Fibroblast of peridontal ligament (primary cell): Measurements from ENCODE around the gene RTN4IP1.
"Not testable (repeated sequence)": the region's sequence is repeated elsewhere in the genome, so short reads cannot be mapped to it uniquely, and the experiment has no call there.

Experiments used
- DNase-seq: peaks from one replicate; pipeline ENCODE4 v3.0.0-alpha.2; 2010; ENCODE audit errors: extremely low read depth

RTN4IP1 gene

GRCh38 chr6:106581468-106581867 is 47.8 kb downstream of the RTN4IP1 start:
- DNase-seq, result no peak

DNA sequence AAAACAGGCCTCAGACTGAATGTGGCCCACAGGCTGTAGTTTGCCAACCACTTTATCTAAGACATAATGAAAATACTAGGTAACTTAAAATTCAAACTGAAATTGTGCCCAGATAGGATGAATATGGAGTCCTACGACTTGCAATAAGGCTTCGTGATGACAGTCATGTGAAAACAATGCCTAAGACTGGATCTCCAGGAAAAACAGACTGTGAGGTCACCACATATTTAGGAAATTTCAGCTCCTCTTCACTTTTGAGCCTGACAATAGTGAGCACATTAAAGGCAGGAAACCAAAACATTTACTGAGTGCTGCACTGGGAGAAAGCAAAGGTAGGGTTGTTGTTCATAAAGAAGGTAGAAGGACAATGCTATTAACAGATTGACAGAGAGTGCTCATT is 50.0 kb downstream of the RTN4IP1 start:
- no peak for DNase-seq

GRCh38 chr6:106574741-106575458 is 54.4 kb downstream of the RTN4IP1 start:
- DNase-seq, result peak; percentile 70

DNA sequence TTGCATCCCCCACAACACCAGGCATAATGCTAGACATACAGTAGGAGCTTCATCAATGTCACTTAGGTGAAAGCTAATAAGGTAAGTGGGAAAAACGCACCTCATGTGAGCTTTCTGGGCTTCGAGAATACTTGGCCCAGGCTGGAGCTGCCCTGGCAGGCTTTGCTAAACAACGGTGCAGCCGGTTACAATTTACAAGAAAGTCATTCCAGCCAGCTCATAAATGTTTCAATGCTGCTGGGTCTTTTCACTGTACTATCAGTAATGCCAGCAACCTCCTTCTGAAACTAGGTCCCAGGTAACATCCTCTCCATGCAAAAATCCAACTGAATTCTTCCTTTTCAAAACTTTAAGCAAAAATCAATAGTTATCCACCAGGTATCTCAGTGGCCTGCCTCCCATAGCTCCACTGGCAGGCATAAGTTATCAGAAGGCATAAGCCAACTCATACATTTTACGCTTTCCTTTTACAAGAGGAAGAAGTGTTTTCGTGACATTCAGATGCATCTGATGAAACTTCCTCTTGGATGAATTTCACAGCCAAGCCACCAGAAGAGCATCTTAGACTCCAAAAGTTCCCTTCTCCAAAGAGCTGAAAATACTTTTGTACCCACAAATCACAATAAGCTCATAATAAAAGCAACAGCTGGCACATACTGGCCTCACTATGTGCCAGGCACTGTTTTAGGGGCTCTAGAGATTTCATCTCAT is 56.3 kb downstream of the RTN4IP1 start:
- peak; percentile 13 for DNase-seq

GRCh38 chr6:106572436-106572835 is 56.9 kb downstream of the RTN4IP1 start:
- no peak for DNase-seq

- peak; percentile 20 for DNase-seq
Measured at GRCh38 chr6:106569428-106569827, 59.9 kb downstream of the RTN4IP1 start.

GRCh38 chr6:106568530-106568929 is 60.8 kb downstream of the RTN4IP1 start:
- DNase-seq, result peak; percentile 50

DNA sequence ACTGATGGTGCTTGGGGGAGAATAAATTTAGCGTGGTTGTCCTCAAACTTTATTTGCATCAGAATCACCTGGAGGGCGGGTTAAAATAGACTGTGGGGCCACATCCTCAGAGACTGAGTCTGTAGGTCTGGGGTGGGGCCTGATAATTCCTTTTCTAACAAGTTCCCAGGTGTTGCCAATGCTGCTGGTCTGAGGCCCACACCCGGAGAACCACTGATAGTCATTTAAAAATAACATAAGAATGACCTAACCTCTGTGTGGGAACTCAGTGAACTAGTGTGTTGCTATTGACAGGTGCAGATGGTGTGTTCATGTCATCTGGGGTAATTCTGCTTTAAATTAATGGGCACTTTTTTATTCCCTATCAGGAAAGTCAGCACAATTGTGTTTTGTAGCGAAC is 64.8 kb downstream of the RTN4IP1 start:
- no peak for DNase-seq

- no peak for DNase-seq
Measured at GRCh38 chr6:106563614-106564013, 65.7 kb downstream of the RTN4IP1 start.

DNA sequence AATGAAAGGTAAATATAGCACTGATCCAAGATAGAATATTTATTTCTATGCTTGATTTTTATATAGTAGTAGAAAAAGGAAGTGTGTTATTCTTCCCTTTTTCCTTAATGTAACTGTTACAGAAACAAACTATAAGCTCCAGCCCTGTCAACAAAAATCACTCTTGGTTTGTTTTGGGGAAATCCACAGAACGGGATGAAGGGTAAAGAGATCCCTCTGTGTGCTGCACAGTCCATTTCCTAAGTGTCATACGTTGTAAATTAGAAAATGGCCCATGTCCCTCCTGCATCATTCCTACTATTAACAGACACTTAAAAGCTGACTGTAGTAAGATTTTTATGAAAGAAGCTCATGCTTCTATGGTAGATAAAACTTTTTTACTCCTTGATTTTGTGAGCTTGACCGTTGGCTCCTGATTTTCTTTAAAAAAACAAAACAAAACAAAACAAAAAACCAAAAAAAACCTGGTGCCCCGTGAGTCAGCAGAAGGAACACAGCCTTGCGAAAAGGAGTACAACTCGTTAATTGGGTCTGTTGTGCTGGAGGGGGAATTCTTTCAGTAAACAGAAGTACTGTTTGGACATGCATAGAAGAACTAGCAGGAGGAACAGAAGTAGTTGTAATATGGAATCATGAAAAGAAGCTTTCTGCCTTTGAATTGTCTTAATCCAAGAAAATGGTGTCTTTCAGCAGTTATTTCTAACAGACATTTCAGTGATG is 67.5 kb downstream of the RTN4IP1 start:
- peak; percentile 17 for DNase-seq

DNA sequence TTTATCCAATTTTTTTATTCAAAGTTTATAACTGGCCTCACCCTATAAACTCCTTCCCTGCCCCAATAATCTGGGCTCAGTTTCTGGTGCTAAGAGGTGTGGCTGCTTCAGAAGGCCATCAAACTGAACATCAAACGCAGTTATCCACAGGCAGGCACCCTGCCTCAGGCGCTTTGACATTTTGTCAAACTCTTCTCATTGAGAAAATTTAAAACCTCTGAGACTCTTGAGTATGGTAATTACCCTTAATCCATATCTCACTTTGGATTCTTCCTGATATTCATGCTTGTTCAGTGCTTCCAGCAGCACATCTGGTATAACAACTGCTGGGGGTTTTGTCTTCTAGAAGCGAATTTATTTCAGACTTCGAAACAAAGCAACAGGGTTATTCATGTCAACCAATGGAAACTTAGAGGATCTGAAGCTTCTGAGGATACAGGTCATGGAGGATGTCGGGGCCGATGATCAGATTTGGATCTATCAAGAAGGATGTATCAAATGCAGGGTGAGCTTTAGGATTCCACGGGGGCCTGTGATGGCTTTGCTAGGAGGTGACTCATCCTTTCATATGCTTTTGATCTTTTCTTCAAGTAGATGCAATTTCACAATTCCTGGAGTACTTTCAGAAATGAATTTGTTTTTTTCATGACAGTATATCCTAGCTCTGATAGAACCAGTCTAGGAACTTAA is 68.2 kb downstream of the RTN4IP1 start:
- DNase-seq, result peak; percentile 82

- not testable (repeated sequence) for DNase-seq
Measured at GRCh38 chr6:106559659-106560058, 69.6 kb downstream of the RTN4IP1 start.

DNA sequence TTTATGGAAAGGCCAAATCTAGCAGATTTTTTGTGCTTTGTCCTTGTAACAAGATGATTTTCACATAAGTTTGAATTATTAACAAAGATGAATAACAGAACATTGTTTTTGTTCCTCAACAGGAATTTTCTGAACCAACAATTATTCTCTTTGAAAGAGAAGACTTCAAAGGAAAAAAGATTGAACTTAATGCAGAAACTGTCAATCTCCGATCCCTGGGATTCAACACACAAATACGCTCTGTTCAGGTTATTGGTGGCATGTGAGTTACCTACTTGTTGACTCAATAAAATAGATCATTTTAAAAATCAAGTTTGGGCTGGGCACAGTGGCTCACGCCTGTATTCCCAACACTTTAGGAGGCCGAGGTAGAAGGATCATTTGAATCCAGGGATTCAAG is 70.9 kb downstream of the RTN4IP1 start:
- no peak for DNase-seq

DNA sequence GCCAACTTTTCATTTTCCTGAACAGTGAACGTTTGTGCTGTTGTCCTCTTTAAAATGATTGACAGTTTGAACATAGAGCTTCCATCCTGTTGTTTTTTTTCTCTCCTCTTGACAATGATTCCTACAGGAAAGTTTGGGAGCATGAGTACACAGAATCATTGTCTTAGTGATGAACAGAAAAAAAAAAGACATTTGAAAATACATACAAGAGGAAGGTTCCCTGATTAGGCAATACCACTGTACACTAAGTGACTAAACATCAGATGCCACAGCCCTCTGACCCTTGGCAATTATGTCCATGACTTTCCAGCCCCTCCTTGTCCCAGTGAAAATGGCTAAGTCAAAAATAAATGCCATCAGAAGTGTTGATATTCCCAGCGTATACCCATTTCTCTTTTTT is 71.5 kb downstream of the RTN4IP1 start:
- DNase-seq, result no peak

DNA sequence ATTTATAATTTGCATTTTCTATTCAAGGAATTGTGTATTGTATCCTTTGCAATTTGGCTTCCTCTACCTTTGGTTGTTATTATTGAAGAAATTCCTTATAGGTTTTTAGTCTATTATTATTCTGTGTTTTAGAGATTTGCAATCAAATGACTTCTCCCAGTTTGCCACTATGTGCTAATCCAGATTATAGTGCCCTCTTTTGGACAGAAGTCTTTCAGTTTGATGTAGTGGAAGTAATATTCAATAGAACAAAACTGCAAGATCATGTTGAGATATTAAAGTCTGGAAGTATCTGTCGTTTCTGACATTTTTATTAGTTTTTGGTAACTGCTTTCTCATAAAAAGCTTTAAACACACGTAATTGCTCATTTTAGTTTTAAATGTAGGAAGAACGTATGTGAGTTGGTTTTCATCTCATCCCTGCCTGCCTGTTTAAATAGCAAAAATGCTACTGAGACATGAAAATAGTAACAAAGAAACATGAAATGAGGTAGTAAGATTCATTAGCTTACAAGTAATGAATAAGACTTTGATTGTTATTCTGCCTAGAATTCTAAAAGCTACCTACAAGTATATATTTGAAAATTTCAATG is 72.8 kb downstream of the RTN4IP1 start:
- peak; percentile 75 for DNase-seq

GRCh38 chr6:106555767-106556166 is 73.5 kb downstream of the RTN4IP1 start:
- no peak for DNase-seq

GRCh38 chr6:106553440-106553839 is 75.9 kb downstream of the RTN4IP1 start:
- DNase-seq, result no peak

DNA sequence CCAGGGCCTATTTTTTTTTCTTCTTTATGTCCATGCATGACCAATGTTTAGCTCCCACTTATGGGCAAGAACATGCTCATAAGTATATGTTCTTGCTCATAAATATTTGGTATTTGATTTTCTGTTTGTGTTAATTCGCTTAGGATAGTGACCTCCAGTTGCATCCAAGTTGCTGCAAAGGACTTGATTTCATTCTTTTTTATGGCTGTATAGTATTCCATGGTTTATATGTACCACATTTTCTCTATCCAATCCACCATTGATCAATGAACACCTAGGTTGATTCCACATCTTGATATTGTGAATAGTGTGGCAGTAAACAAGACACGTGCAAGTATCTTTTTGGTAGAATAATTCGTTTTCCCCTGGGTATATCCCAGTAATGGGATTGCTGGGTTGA is 78.1 kb downstream of the RTN4IP1 start:
- DNase-seq, result no peak

- no peak for DNase-seq
Measured at GRCh38 chr6:106549521-106549920, 79.8 kb downstream of the RTN4IP1 start.

DNA sequence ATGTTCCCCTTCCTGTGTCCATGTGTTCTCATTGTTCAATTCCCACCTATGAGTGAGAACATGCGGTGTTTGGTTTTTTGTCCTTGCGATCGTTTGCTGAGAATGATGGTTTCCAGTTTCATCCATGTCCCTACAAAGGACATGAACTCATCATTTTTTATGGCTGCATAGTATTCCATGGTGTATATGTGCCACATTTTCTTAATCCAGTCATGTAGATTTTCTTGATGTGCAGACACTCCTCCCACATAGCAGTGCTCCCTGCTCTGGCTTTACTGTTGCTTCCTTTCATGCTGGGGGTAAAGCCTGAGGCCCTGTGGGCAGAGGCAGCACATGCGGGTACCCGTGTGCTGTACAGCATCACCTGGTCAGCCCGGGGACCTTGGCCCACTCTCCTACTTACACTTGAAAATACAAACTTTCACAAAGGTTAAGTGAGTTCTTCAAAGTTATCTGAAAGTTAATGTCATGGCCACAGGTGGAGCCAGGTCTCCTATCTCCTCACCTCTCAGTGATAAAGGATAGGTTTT is 80.3 kb downstream of the RTN4IP1 start:
- not testable (repeated sequence) for DNase-seq
